Right lobe of liver (tissue), 6 donors: Measurements from ENCODE around the gene POFUT2. TPM values are rescaled to one million over a fixed set of nuclear protein-coding genes. Genes with fewer than 3 reads are reported as not detected.

ENCODE experiments used
- ATAC-seq, 4 donors: fragments of 200-7000 bp; cut with Tn5 transposase; one replicate each; pipeline ENCODE4 v1.9.1; 2020; ENCODE audit warnings: mild to moderate bottlenecking in 4 of 4, moderate library complexity in 4 of 4
- DNase-seq, 3 donors: peaks; one replicate each; pipeline ENCODE4 v3.0.0-alpha.2; 2020
- H3K27ac ChIP-seq, 3 donors: fragments of 200-600 bp; one replicate each; pipeline ENCODE4 v1.8.0; 2022
- H3K27me3 ChIP-seq, 2 donors: fragments of 200-600 bp; one replicate each; pipeline ENCODE4 v1.8.0; 2022
- H3K36me3 ChIP-seq, 4 donors: fragments of 200-600 bp; sonication (generic) in 1 of 4; one replicate each; pipeline versions ENCODE4 v1.5.1 to v1.8.0; 2017 to 2022; ENCODE audit warnings: control low read depth in 1 of 4
- H3K4me1 ChIP-seq, 4 donors: fragments of 200-600 bp; sonication (generic) in 1 of 4; one replicate each; pipeline versions ENCODE4 v1.5.1 to v1.8.0; 2017 to 2022; ENCODE audit warnings: control low read depth in 1 of 4
- H3K4me3 ChIP-seq, 3 donors: fragments of 200-600 bp; one replicate each; pipeline ENCODE4 v1.8.0; 2022
- H3K9me3 ChIP-seq, 4 donors: fragments of 200-600 bp; sonication (generic) in 1 of 4; one replicate each; pipeline versions ENCODE4 v1.5.1 to v1.8.0; 2017 to 2022; ENCODE audit warnings: control low read depth in 1 of 4
- POLR2A ChIP-seq: fragments of 450-650 bp; IDR thresholded peaks from one replicate; pipeline ENCODE4 v1.6.1; 2017; ENCODE audit warnings: antibody characterized with exemption, mild to moderate bottlenecking
- WGBS: methylation state at CpG from one replicate; pipeline ENCODE4 v1.1.6; 2018; ENCODE audit warnings: low coverage, low lambda C conversion rate; ENCODE audit not compliant: insufficient coverage; ENCODE audit errors: missing lambda C conversion rate; 5-methylcytosine and 5-hydroxymethylcytosine counted together
- intact Hi-C, 2 donors: fragments of 100-400 bp; cut with DNase I; formaldehyde crosslinking; loops; one replicate each; pipeline versions ENCODE4 v1.11.2 to v1.14.1; 2022
- total RNA-seq, 6 experiments: library from RNA; depleted of rRNA in 2 of 6; stranded (reverse); fragments of >200 nt in 2 of 6; fragmentation: NEBNext Ultra II Directional in 3 of 6; extraction: Animal tissue kit (Norgen Biotek cat#: 25700) in 3 of 6; gene quantifications; one replicate each; pipeline versions ENCODE4 v1.1.0 to v1.2.4, GENCODE V29; 2016 to 2023
- TF ChIP-seq, protein P1 (sequence below), 4 donors: fragments of 200-600 bp in 3 of 4; fragments of 450-650 bp in 1 of 4; IDR thresholded peaks; one replicate each; pipeline versions ENCODE4 v1.5.1 to v1.8.0; 2016 to 2022; ENCODE audit warnings: antibody characterized with exemption in 4 of 4, mild to moderate bottlenecking in 2 of 4
- donor health status: DM: no; HTN: yes; CAD: no.
- donor health status: DM: no; HTN: no; CAD: no.
- donor health status: DM: no; HTN: no; CAD: no.
- donor health status: DM: no; HTN: yes; CAD: no.
- donor health status: DM: no; HTN: yes; CAD: no.

POFUT2 gene
- total RNA-seq, 6 experiments from 2014 or later: 10.5 to 22.0 (median 13.7) TPM

DNA sequence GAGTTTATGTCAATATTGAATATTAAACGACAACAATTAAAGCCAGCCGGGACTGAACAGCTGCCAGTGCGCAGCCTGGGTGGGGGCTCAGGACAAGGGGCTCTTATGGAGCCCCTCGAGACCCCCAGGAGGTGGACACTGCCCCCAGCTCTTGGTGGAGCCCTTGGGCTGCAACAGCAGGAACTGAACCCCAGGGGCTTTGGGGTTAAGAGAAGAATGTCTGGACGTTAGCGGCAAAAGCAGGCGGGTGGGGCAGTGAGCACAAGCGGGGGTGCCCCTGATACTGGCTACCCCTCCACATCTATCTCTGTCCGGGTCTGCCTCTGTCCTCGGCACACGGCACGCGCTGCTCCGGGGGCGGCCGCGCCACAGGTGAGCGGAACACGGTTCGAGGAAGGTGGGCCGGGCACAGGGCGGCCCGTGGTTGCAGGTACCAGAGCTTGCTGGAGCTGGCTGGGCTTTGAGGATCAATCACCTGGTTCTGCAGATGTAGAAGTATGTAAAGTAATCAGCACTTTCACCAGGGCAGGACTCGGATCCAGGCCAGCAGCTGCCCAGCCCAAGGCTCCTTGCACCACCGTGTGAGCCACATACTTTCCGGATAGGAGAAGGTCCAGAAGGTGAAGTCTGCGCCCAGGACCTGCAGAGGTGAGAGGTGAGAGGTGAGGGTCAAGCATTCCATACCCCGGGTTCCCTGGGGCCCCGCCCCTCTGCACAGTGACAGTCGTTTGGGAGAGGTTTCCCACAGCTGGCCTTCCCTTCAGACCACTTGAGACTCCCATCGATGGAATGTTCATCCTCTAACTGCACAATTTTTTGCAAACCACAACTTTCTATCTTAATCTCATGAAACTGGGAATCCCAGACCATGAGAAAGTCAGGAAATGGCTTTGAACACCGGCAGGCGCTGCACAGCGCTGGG, 12.4 kb upstream of the POFUT2 start:
- Histone ChIP-seq H3K27me3 (no peaks in the 10 kb centered on the region), H3K27ac (peak overlapping the region; percentile 9 to 69 (median 27)), H3K4me1 (peaks cover 0 to 7% (median 0%) of the 10 kb centered on the region in 4 donors), H3K4me3 (no peak overlapping the region), H3K9me3 (no peaks in the 10 kb centered on the region), H3K36me3 (no peaks in the 10 kb centered on the region)
- DNase-seq (peak in 2 of 3 donors; percentile 43 to 53), ATAC-seq (no peak)
- intact Hi-C loops: loop anchor here in 1 of 2 donors (5.0 kb wide), 1 partner anchor 137 kb away; no protein-coding TSS in a partner anchor
- WGBS: 30% methylated on average over 5 of the region's 34 CpGs
- TF ChIP-seq, protein P1, sequence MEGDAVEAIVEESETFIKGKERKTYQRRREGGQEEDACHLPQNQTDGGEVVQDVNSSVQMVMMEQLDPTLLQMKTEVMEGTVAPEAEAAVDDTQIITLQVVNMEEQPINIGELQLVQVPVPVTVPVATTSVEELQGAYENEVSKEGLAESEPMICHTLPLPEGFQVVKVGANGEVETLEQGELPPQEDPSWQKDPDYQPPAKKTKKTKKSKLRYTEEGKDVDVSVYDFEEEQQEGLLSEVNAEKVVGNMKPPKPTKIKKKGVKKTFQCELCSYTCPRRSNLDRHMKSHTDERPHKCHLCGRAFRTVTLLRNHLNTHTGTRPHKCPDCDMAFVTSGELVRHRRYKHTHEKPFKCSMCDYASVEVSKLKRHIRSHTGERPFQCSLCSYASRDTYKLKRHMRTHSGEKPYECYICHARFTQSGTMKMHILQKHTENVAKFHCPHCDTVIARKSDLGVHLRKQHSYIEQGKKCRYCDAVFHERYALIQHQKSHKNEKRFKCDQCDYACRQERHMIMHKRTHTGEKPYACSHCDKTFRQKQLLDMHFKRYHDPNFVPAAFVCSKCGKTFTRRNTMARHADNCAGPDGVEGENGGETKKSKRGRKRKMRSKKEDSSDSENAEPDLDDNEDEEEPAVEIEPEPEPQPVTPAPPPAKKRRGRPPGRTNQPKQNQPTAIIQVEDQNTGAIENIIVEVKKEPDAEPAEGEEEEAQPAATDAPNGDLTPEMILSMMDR (IDR thresholded peaks at IDR 0.05): no peak
- no peak for TF ChIP-seq POLR2A

DNA sequence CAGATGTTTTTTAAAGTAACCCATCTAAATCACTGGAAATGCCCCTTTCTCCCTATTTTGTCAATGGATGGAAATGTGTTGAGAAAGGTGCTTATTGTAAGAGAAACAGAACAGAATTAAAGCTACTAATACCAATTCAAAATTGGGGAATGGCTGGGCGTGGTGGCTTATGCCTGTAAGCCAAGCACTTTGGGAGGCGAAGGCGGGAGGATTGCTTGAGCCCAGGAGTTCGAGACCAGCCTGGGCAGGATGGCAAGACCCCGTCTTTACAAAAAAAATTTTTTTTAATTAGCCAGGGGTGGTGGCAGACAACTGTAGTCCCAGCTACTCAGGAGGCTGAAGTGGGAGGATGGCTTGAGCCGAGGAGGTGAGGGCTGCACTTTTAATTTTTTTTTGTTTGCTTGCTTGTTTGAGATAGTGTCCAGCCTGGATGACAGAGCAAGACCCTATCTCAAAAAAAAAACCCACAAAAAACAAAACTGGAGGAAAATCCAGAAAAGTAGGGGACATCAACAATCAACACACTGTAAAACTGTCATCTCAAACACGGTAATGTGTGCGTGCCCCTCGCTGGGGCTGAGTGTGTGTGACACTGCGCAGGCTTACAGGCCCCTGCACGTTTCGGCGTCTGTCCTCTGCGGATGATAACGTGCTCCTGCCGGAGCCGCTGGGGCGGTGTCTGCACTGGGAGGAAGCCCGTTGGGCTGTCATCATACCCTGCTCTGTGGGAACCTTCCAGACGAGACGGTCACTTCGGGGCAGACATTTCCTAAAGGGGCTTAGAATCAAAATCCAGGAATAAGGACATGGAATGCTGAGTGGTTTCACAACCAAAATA, 11.6 kb upstream of the POFUT2 start:
- H3K9me3 ChIP-seq: no peaks in the 10 kb centered on the region
- DNase-seq (peak in 2 of 3 donors; percentile 45 to 62), ATAC-seq (peak; percentile 44 to 51 (median 48))
- no peak overlapping the region for H3K4me3 ChIP-seq
- intact Hi-C loops: no loop called here
- H3K27me3 ChIP-seq: no peaks in the 10 kb centered on the region
- TF ChIP-seq POLR2A: peak; percentile 20
- TF ChIP-seq, protein P1 (IDR thresholded peaks at IDR 0.05): no peak
- peaks cover 0 to 7% (median 0%) of the 10 kb centered on the region in 4 donors for H3K4me1 ChIP-seq
- 50% methylated on average over 9 of the region's 22 CpGs for WGBS
- no peaks in the 10 kb centered on the region for H3K36me3 ChIP-seq
- H3K27ac ChIP-seq: peak overlapping the region in 2 of 3 donors; percentile 27 to 69

- no peaks in the 10 kb centered on the region for H3K27me3 ChIP-seq
- peaks cover 0 to 7% (median 0%) of the 10 kb centered on the region in 4 donors for H3K4me1 ChIP-seq
- peak in 1 of 3 donors; percentile 31 for DNase-seq
- H3K27ac ChIP-seq: no peak overlapping the region
- H3K4me3 ChIP-seq: no peak overlapping the region
- 28% methylated on average over 4 of the region's 4 CpGs for WGBS
- ATAC-seq: no peak
- intact Hi-C loops: no loop called here
- TF ChIP-seq, protein P1 (IDR thresholded peaks at IDR 0.05): no peak
- TF ChIP-seq POLR2A: no peak
- no peaks in the 10 kb centered on the region for H3K36me3 ChIP-seq
- no peaks in the 10 kb centered on the region for H3K9me3 ChIP-seq
Observed at GRCh38 chr21:45297869-45298268, 10.2 kb upstream of the POFUT2 start.

- H3K4me1 ChIP-seq: peaks cover 0 to 8% (median under 1%) of the 10 kb centered on the region in 4 donors
Observed at GRCh38 chr21:45297329-45297728, 9.6 kb upstream of the POFUT2 start.

More at GRCh38 chr21:45297329-45297728, 9.6 kb upstream of the POFUT2 start:
- Histone ChIP-seq H3K36me3 (no peaks in the 10 kb centered on the region), H3K27me3 (no peaks in the 10 kb centered on the region), H3K4me3 (no peak overlapping the region), H3K9me3 (no peaks in the 10 kb centered on the region), H3K27ac (no peak overlapping the region)
- 100% methylated on average over 1 of the region's 9 CpGs for WGBS
- intact Hi-C loops: no loop called here
- ATAC-seq: no peak
- DNase-seq: peak in 1 of 3 donors; percentile 23
- TF ChIP-seq, protein P1 (IDR thresholded peaks at IDR 0.05): no peak
- TF ChIP-seq POLR2A: no peak
